Muscle layer of duodenum (tissue), 2 donors: ENCODE measurements around the gene CCDC33.

ENCODE experiments used
- H3K27ac ChIP-seq: one replicate; pipeline ENCODE4 v1.7.0; 2013; ENCODE audit warnings: mild to moderate bottlenecking, low read length
- H3K27me3 ChIP-seq: one replicate; pipeline ENCODE4 v1.7.0; 2013; ENCODE audit warnings: low read depth, mild to moderate bottlenecking, control low read depth, low read length
- H3K36me3 ChIP-seq, 2 donors: one replicate each; pipeline ENCODE4 v1.7.0; 2013; ENCODE audit warnings: low read length in 2 of 2, control low read depth in 1 of 2, mild to moderate bottlenecking in 1 of 2; ENCODE audit not compliant: insufficient read depth in 2 of 2, control insufficient read depth in 1 of 2
- H3K4me1 ChIP-seq, 2 donors: one replicate each; pipeline ENCODE4 v1.7.0; 2013; ENCODE audit warnings: low read length in 2 of 2, mild to moderate bottlenecking in 2 of 2, control low read depth in 1 of 2, moderate library complexity in 1 of 2; ENCODE audit not compliant: insufficient read depth in 2 of 2, control insufficient read depth in 1 of 2
- H3K4me3 ChIP-seq, 2 donors: one replicate each; pipeline ENCODE4 v1.7.0; 2013; ENCODE audit warnings: low read length in 2 of 2, low read depth in 1 of 2, mild to moderate bottlenecking in 1 of 2
- H3K9me3 ChIP-seq, 2 donors: one replicate each; pipeline ENCODE4 v1.7.0; 2013; ENCODE audit warnings: low read length in 2 of 2, control low read depth in 1 of 2, mild to moderate bottlenecking in 1 of 2; ENCODE audit not compliant: control insufficient read depth in 1 of 2
- donor health status: healthy.

CCDC33 gene

GRCh38 chr15:74235962-74236361 is at the start of gene CCDC33:
CCDC33 (plus strand) TSS chr15:74236326; CDS start chr15:74236720, 394 bp downstream.
- no peak within 1 kb of the TSS for H3K27ac ChIP-seq
- peaks cover 0 to 11% of the 10 kb centered on the region in 2 donors for H3K4me1 ChIP-seq
- H3K9me3 ChIP-seq, result no peaks in the 10 kb centered on the region
- H3K27me3 ChIP-seq, result peaks cover 3% of the 10 kb centered on the region
- H3K4me3 ChIP-seq, result no peak within 1 kb of the TSS
- no peaks in the 10 kb centered on the region for H3K36me3 ChIP-seq

- H3K27ac ChIP-seq, result no peak overlapping the region
- no peaks in the 10 kb centered on the region for H3K9me3 ChIP-seq
- H3K27me3 ChIP-seq, result no peaks in the 10 kb centered on the region
- H3K36me3 ChIP-seq, result no peaks in the 10 kb centered on the region
- no peaks in the 10 kb centered on the region for H3K4me1 ChIP-seq
- no peak overlapping the region for H3K4me3 ChIP-seq
Observed at GRCh38 chr15:74188216-74188615, 47.9 kb upstream of the CCDC33 start.

- Histone ChIP-seq H3K4me3 (no peak overlapping the region), H3K9me3 (no peaks in the 10 kb centered on the region), H3K4me1 (no peaks in the 10 kb centered on the region), H3K27ac (no peak overlapping the region), H3K36me3 (no peaks in the 10 kb centered on the region), H3K27me3 (no peaks in the 10 kb centered on the region)
Observed at GRCh38 chr15:74191798-74192197, 44.3 kb upstream of the CCDC33 start.

- H3K4me1 ChIP-seq, result no peaks in the 10 kb centered on the region
- H3K36me3 ChIP-seq, result no peaks in the 10 kb centered on the region
Observed at GRCh38 chr15:74192751-74193150, 43.4 kb upstream of the CCDC33 start.

GRCh38 chr15:74193299-74193718 is 42.8 kb upstream of the CCDC33 start:
- Histone ChIP-seq H3K27ac (no peak overlapping the region), H3K27me3 (no peaks in the 10 kb centered on the region), H3K36me3 (no peaks in the 10 kb centered on the region), H3K4me1 (no peaks in the 10 kb centered on the region), H3K9me3 (no peaks in the 10 kb centered on the region), H3K4me3 (no peak overlapping the region)

More at GRCh38 chr15:74192751-74193150, 43.4 kb upstream of the CCDC33 start:
- H3K4me3 ChIP-seq, result no peak overlapping the region
- no peaks in the 10 kb centered on the region for H3K9me3 ChIP-seq
- no peak overlapping the region for H3K27ac ChIP-seq
- no peaks in the 10 kb centered on the region for H3K27me3 ChIP-seq

DNA sequence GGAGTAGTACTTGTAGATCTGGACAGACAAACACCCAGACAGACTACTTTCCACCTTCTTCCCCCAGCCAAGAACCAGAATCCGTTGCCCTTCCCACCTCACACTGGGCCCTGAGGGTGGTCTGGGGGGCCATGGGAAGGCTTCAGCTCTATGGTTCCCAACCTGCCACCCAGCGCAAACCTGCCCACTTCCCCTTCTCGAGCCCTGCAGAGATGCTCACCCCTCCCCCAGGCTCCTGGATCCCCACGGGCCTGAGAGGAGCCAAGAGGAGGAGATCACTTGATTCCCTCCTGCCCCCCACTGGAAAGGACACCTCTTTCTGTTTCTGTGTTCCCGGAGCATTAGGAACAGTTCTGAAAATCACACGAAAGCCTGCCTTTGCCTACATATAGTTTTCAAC is 42.2 kb upstream of the CCDC33 start:
- Histone ChIP-seq H3K9me3 (no peaks in the 10 kb centered on the region), H3K4me1 (no peaks in the 10 kb centered on the region), H3K27ac (no peak overlapping the region), H3K27me3 (no peaks in the 10 kb centered on the region), H3K4me3 (no peak overlapping the region), H3K36me3 (no peaks in the 10 kb centered on the region)

- H3K4me3 ChIP-seq, result no peak overlapping the region
- H3K27me3 ChIP-seq, result no peaks in the 10 kb centered on the region
- H3K9me3 ChIP-seq, result no peaks in the 10 kb centered on the region
- H3K27ac ChIP-seq, result no peak overlapping the region
- no peaks in the 10 kb centered on the region for H3K36me3 ChIP-seq
- H3K4me1 ChIP-seq, result no peaks in the 10 kb centered on the region
Observed at GRCh38 chr15:74194572-74195559, 41.3 kb upstream of the CCDC33 start.

DNA sequence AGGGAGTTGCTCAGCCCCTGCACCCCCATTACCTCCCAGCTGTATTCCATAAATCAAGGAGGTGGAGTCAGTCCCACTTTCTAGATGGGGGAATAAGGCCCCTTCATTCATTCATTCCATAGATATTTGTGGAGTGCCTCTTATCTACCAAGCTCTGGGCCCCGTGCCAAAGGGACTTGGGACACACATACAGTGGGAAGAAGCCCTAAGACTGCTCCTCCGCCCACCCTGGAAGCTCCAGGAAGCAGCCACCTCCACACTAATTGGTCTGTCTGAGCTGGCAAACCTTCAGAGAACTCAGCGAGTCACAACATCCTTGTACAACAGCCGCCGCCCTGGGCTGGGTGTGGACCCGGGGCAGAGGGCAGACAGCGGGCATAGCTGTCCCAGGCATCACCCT is 40.0 kb upstream of the CCDC33 start:
- no peaks in the 10 kb centered on the region for H3K4me1 ChIP-seq
- no peak overlapping the region for H3K4me3 ChIP-seq
- H3K27ac ChIP-seq, result no peak overlapping the region
- H3K9me3 ChIP-seq, result no peaks in the 10 kb centered on the region
- H3K36me3 ChIP-seq, result no peaks in the 10 kb centered on the region
- H3K27me3 ChIP-seq, result no peaks in the 10 kb centered on the region

DNA sequence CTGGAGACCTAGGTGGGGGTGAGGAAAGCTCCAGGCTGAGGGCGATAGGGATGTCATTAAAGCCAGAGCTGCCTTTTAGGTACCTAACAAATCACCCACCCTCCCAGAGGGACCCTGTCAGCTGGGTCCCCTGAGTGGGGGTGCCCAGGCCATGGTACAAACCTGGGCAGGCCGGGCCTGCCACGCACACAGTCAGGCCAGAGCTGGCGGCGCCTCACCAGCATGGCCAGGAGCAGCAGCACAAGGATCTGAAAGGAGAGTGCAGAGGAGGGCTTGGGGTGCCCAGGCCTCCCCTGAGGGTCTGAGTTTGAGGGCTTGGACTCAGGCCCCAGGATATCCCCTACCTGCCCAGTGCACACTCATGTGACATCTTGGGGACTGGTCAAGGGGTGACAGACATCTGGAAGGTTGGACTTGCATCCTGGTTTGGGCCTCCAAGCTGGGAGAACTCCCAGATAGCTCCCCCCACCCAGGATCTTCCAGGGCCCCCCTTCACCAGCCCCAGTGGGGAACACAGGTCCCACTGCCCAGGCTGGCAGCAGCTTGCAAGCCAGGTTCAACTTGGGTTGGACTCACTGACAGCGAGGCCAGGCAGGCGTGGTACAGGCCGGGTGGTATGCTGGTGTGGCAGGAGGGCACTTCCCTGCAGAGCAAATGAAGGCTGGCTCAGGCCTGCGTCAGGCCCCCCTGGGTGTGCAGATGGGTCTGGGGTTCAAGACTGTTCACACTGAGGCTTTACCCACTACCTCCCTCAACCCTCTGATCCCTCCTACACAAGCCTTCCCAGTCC is 38.8 kb upstream of the CCDC33 start:
- H3K27ac ChIP-seq, result no peak overlapping the region
- no peaks in the 10 kb centered on the region for H3K27me3 ChIP-seq
- H3K4me3 ChIP-seq, result no peak overlapping the region
- no peaks in the 10 kb centered on the region for H3K36me3 ChIP-seq
- no peaks in the 10 kb centered on the region for H3K4me1 ChIP-seq
- no peaks in the 10 kb centered on the region for H3K9me3 ChIP-seq

DNA sequence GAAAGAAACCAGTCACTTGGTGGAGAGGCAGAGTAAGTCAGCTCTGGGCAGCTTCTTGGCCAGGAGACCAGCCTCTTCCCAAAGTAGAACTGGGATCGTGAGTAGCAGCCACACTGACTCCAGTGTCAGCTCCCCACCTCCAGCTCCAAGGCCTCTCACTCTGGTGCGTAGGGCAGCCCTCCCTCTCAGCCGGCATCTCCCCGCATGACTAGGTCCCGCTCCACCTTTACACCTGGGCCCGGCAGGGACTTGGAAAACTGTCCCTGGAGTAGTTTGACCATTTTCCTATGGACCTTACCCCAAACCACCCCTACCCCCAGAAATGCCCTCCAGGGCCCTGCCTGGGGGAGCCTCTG is 36.9 kb upstream of the CCDC33 start:
- Histone ChIP-seq H3K27ac (no peak overlapping the region), H3K9me3 (no peaks in the 10 kb centered on the region), H3K36me3 (no peaks in the 10 kb centered on the region), H3K4me3 (no peak overlapping the region), H3K4me1 (no peaks in the 10 kb centered on the region), H3K27me3 (no peaks in the 10 kb centered on the region)

- no peaks in the 10 kb centered on the region for H3K36me3 ChIP-seq
- H3K9me3 ChIP-seq, result no peaks in the 10 kb centered on the region
- no peaks in the 10 kb centered on the region for H3K4me1 ChIP-seq
- H3K27me3 ChIP-seq, result no peaks in the 10 kb centered on the region
- no peak overlapping the region for H3K4me3 ChIP-seq
- H3K27ac ChIP-seq, result no peak overlapping the region
Observed at GRCh38 chr15:74200412-74200815, 35.7 kb upstream of the CCDC33 start.
